GM21390 (cell line): ENCODE results near the gene NAV2.
A peak's percentile ranks its signal among the peaks of the same experiment; 100 is the strongest.
"Not testable (repeated sequence)": the region's sequence is repeated elsewhere in the genome, so short reads cannot be mapped to it uniquely, and the experiment has no call there.

Experiments used
- ATAC-seq: cut with Tn5 transposase; IDR thresholded peaks from one replicate; pipeline ENCODE4 v1.9.1; 2021; ENCODE audit not compliant: unreplicated experiment

The NAV2 gene

DNA sequence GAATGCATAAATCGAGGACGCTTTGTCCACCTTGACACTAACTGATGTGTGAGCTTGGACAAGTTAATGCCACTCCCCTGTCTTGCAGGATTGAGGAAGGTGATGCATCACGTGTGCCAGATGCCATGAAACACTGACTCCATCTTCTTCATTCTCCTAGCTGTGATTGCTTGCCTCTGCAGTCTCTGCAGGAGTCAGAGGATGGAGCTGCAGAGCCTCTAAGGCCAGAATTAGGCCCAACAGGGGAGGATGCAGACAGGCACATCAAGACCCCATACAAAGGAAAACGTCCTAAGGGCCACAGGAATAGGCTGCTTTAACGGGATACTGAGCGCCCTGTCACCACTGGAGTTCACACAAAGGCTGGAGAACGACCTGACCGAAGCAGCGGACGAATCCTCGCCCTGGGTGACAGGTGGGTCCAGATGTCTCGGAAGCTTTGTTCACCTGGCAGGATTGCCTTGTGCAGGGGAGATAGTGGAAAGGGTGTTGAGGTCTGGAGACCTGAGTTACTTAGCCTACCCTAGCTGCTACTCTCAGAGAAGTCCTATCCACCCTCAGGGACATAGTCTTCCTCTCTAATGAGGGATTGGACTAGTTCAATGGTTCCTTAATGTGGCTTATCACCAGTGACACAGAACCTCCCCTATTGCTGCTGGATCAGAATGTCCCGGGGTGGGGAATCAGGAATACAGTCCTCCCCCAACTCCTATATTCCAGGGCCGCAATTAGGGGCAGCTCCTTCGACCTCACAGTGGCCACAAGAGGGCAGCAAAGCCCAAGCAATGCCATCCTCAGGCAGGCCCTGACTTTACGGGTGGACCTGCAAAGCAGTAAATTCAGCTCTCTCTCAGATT is 415.3 kb downstream of the NAV2 start:
- ATAC-seq: peak; percentile 71

DNA sequence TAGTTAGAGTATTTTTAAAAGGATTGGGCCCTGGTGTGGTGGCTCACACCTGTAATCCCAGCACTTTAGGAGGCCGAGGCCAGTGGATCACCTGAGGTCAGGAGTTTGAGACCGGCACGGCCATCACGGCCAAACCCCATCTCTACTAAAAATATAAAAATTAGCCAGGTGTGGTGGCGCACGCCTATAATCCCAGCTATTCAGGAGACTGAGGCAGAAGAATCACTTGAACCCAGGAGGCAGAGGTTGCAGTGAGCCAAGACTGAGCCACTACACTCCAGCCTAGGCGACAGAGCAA is 415.8 kb downstream of the NAV2 start:
- ATAC-seq: not testable (repeated sequence)

DNA sequence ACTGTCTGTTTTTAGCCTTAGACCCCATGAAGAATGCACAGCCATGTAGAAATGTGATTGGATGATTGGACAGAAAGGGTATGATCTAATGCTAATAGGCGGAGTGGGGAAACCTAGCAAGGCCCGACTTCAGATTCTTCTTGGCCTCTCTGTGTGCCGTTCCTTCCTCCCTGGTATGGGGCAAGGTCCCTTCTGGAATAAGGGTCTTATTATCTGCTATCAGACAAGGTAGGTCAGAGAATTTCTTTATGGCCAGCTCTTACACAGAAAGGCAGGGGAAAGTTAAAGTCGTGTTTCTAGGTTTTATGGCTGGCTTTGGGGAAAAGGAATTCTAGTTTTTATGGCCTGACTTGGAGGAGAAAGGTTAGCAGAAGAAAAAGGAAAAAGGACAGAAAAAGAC is 417.0 kb downstream of the NAV2 start:
- no peak for ATAC-seq

DNA sequence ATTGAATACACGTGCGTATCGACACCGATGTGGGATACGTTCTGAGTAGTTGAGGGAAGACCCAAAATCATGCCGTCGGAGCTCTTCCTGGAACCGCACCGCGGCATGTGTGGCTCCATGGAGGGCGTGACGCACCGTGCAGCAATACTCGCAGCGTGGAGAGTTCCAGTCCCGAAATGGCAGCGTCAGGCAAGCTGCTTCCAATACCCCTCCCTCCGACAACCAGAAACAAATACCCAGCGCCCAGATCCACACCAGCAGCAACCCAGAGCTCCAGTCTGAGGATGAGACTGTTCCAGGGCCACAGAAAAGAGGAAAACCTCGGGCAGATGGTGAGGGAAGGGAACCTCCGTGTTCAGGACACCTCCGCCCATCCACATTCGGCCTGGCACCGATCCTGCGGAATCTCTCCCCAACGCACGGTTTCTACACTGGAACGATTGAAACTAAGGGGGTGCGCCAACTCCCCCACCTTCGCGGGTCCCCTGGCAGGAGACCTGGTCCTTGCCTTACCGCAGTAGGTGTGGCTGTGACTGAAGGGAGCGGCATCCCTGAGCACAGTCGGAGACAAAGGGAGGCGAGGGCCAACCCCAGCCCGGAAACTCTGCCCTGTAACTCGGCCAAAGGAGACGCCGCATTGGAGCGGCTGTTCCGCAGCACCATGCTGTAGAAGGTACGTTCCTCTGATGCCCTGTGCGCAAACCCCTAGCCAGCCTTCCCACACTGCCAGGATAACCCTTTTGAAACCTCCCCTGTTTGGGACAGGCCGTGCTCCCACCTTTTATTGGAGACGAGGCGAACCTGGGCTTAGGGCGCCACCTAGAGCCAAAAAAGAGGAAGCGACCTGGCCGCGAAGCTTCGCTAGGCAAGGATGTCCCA is 419.4 kb downstream of the NAV2 start:
- no peak for ATAC-seq

- ATAC-seq: no peak
Observed at GRCh38 chr11:20132667-20133039, 420.0 kb downstream of the NAV2 start.

- ATAC-seq: no peak
Observed at GRCh38 chr11:20134991-20135736, 422.5 kb downstream of the NAV2 start.

GRCh38 chr11:20137637-20138036 is 425.0 kb downstream of the NAV2 start:
- no peak for ATAC-seq

DNA sequence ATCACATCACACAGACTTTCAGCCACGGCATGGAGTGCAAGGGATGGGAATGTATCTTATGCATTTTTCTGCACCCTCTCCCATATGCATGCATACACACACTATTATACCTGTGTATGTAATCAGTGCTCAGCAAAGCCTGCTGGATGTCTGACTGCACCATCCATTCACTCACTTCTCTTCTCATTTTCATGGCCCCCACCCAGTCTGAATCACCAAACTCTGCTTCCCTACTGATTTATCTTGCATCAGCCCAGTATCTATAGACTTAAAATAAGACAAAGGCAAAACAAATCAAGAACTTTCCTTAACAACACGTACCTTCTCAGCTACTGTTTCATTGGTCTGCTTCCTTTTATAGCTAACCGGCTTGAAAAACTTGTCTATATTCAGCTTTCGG is 426.1 kb downstream of the NAV2 start:
- no peak for ATAC-seq

DNA sequence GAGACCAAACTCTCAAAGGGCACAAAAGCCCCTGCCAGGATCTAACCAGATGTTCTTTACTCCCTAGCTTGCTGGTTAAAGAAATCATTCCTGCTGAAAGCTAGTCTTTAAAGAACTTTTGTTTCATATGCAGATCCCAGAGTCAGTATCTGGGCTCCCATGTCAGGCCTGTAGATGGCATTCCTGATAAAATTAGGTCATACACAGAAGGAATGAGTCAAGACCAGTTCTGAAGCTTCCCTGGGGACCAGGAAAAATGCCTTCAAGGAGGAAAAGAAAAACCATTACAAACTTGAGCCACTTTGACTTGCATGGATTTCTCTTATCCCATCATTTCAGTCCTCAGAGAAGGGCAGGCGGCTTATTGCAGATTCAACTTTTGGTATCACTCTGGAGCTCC is 441.7 kb downstream of the NAV2 start:
- ATAC-seq: no peak

DNA sequence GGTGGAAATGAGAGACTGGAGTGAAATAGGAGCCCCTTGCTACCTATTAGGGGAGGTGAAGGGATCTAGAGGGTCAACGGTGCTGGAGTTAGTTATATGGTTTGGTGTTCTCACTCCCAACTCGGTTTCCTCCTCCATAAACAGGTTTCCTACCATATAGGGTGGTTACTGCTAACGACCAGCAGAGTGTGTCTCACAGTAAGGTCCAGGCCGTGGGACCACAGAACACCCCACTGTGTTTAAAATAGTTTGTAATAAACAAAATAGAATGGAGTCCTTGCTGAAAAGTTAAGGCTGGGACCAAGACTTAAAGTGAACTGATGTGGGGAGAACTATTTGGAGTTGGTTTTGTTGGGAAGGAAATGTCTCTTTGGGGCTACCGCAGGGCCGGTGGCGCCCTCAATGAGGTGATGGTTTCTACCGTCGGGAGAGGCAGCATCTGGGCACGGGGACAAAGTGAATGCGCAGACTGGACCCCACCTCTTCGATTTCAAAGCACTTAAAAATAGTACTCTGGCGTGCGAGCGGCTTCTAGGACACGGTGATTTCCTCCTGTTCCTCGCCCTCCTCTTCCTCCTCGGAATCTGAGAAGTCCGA is 443.1 kb downstream of the NAV2 start:
- ATAC-seq: no peak

GRCh38 chr11:20156280-20156875 is 443.7 kb downstream of the NAV2 start:
- ATAC-seq: no peak

DNA sequence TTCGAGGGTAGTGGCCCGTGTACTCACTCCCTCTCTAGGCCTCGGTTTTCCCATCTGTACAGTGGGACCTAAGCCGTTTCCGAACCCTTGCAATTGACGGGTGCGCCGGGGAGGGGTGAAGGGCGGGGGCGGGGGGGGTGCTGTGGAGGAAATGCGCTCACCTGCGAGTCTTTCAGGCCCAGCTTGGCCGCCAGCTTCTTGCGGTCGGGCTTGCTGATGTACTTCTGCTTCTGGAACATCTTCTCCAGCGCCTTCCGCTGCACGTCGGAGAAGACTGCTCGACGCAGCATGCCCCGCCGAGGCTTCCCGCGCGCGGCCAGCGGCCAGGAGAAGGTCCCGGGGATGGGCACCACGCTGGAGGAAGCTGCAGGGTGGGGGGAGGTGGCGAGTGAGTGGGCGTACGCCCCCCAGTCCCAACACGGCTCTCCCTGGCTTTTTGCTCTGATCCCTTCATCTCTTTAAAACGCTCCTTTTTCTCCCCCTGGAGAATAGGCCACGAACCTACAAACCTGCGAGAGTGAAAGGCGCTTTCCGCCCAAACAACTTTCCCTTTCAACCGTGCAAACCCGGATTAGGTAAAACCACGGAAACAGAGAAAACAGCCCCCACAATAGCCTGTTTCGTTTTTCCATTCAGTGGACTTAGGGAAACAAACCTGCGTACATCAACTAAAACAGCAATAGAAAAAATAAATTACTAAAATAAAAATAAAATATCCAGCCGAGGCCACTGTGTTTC is 444.4 kb downstream of the NAV2 start:
- no peak for ATAC-seq

GRCh38 chr11:20157728-20158127 is 445.1 kb downstream of the NAV2 start:
- ATAC-seq: no peak

- ATAC-seq: no peak
Observed at GRCh38 chr11:20158597-20159257, 446.1 kb downstream of the NAV2 start.

GRCh38 chr11:20159466-20160381 is 447.1 kb downstream of the NAV2 start:
- no peak for ATAC-seq

- ATAC-seq: no peak
Observed at GRCh38 chr11:20160425-20161229, 448.0 kb downstream of the NAV2 start, which contains the start of gene DBX1. TSS of gene DBX1 (minus strand) at chr11:20160475. CDS start at chr11:20160324, 151 bp downstream.

GRCh38 chr11:20161230-20161918 is 448.7 kb downstream of the NAV2 start:
- no peak for ATAC-seq
